Measurements from ENCODE around the gene CD4. TPM values are rescaled to one million over a fixed set of nuclear protein-coding genes. Genes with fewer than 3 reads are reported as not detected.
A peak's percentile ranks its signal among the peaks of the same experiment; 100 is the strongest.

The CD4 gene
- total and polyA plus RNA-seq, 2 of the 4 experiments (the other 2 are of a cell fraction) = 5.7 to 15.0 TPM

- no peak for ATAC-seq (ENCODE audit: low read depth)
- H3K9me1 ChIP-seq (ENCODE audit: insufficient read depth, low read length) = 0 out of 2 replicates have a peak, but pooled peaks cover 7% of the 10 kb centered on the region
- H2BK15ac ChIP-seq (ENCODE audit: low read depth, low read length) = 0 out of 3 replicates have a peak overlapping the region, but pooled peaks have one; percentile 50
- no peak overlapping the region for H3K4me3 ChIP-seq (ENCODE audit: insufficient read depth, low read depth, low read length)
- no peak overlapping the region for H3K56ac ChIP-seq (ENCODE audit: extremely low read depth, insufficient read depth, low read length)
- peak overlapping the region; percentile 75; the same call in 1 of the 2 replicates for H3K27ac ChIP-seq (ENCODE audit: insufficient read depth, low read length)
- H3K36me3 ChIP-seq (ENCODE audit: control insufficient read depth, insufficient read depth, low read length) = peaks cover 58% of the 10 kb centered on the region
- peak overlapping the region; percentile 46; the same call in 1 of the 2 replicates for H4K91ac ChIP-seq (ENCODE audit: insufficient read depth, low read depth, low read length)
- H2AK5ac ChIP-seq (ENCODE audit: low read depth, low read length) = peak overlapping the region; percentile 97; the same call in 1 of the 2 replicates
- H3K9ac ChIP-seq (ENCODE audit: low read depth, low read length) = peak overlapping the region; percentile 78; the same call in 1 of the 2 replicates
- peak overlapping the region; percentile 73 for H3K23ac ChIP-seq (ENCODE audit: low read depth, low read length)
- dilution Hi-C loops (cut with HindIII; ENCODE audit: low sequenced_read_pairs, unreplicated experiment) (no loop called here), in situ Hi-C loops (cut with MboI; ENCODE audit: low sequenced_read_pairs) (loop anchor here (5.0 kb wide), 1 partner anchor 96 kb away; no protein-coding TSS in a partner anchor), intact Hi-C loops (cut with micrococcal nuclease) (loop anchor here (5.0 kb wide), 1 partner anchor 771 kb away; no protein-coding TSS in a partner anchor)
- no peak for DNase-seq
- ChIA-PET POLR2A (ENCODE audit: unreplicated experiment) (interaction anchor here (0.6 to 1.9 kb wide), 4 partner anchors 14 to 308 kb away, joined by 3 to 10 read pairs (median 4); partner anchors contain the start of gene USP5), CTCF (no interaction called here)
- no TSS peak for BruUV-seq (replicated peaks)
- peak overlapping the region; percentile 92 for H3K14ac ChIP-seq (replicated peaks; ENCODE audit: low read depth, low read length)
- H4K8ac ChIP-seq (ENCODE audit: low read depth in 2 of 2, low read length in 2 of 2) = peak overlapping the region; percentile 92 to 93
- peak overlapping the region; percentile 65; the same call in 1 of the 2 replicates for H2BK120ac ChIP-seq (ENCODE audit: low read depth, low read length)
- H3K9me3 ChIP-seq (ENCODE audit: control insufficient read depth, insufficient read depth, low read length) = no peaks in the 10 kb centered on the region
- peaks cover 14% of the 10 kb centered on the region for H3K4me1 ChIP-seq (ENCODE audit: control insufficient read depth, insufficient read depth, low read length)
- peak overlapping the region; percentile 95 for H2AK9ac ChIP-seq (replicated peaks; ENCODE audit: low read depth, low read length, poor library complexity)
- WGBS, 2 experiments (ENCODE audit: extremely low coverage in 2 of 2, insufficient read length in 1 of 2) = 96% methylated on average over 5 of the region's 19 CpGs; no CpG with 5 or more reads in 1 of the 2 experiments
- H3K4me2 ChIP-seq (ENCODE audit: low read depth, low read length) = peak overlapping the region; percentile 95
- peaks cover 38% of the 10 kb centered on the region for H4K20me1 ChIP-seq (ENCODE audit: insufficient read depth, low read length)
- no peak for TF ChIP-seq ELK1 (IDR thresholded peaks at IDR 0.05; ENCODE audit: borderline replicate concordance, low read depth, low read length)
- no peak for TF ChIP-seq SMC3 (IDR thresholded peaks at IDR 0.05; ENCODE audit: low read depth, low read length)
- no peak for TF ChIP-seq CHD1 (IDR thresholded peaks at IDR 0.05; ENCODE audit: low read depth, low read length)
- TF ChIP-seq CEBPB (IDR thresholded peaks at IDR 0.05; ENCODE audit: low read depth, low read length) = no peak
- no peak for TF ChIP-seq CTCF (conservative IDR thresholded peaks at IDR 0.05; ENCODE audit: low read depth, low read length)
- no peak for TF ChIP-seq NFE2L2 (IDR thresholded peaks at IDR 0.05; ENCODE audit: low read depth, low read length)
- TF ChIP-seq FOS (IDR thresholded peaks at IDR 0.05; ENCODE audit: low read depth, low read length) = no peak
- TF ChIP-seq RAD21 (IDR thresholded peaks at IDR 0.05; ENCODE audit: low read length) = no peak
- H2AFZ ChIP-seq (replicated peaks; ENCODE audit: low read length, poor library complexity) = peak overlapping the region; percentile 95
- H3K27me3 ChIP-seq (ENCODE audit: control insufficient read depth, insufficient read depth, low read length) = no peaks in the 10 kb centered on the region
- peak overlapping the region; percentile 92 for H4K5ac ChIP-seq (ENCODE audit: low read depth, low read length)
- peak overlapping the region; percentile 78 for H2BK5ac ChIP-seq (ENCODE audit: low read depth, low read length, poor library complexity, severe bottlenecking)
- no peak overlapping the region for H2BK20ac ChIP-seq (ENCODE audit: low read depth, low read length)
- H3K18ac ChIP-seq (ENCODE audit: low read depth, low read length) = no peak overlapping the region
- H3K79me1 ChIP-seq (ENCODE audit: low read depth in 1 of 2, low read length in 2 of 2) = peaks cover 16 to 39% of the 10 kb centered on the region in 2 experiments
- H3K4ac ChIP-seq (ENCODE audit: low read depth, low read length) = peak overlapping the region; percentile 95; the same call in 1 of the 2 replicates
Measured at GRCh38 chr12:6866163-6866919, 77.0 kb downstream of the CD4 start.
